ENCODE measurements around the gene SMAP2. TPM values are rescaled to one million over a fixed set of nuclear protein-coding genes. Genes with fewer than 3 reads are reported as not detected.
A peak's percentile ranks its signal among the peaks of the same experiment; 100 is the strongest.

SMAP2 gene
- total and polyA plus RNA-seq, 8 donors, result 7.2 to 26.1 (median 12.3) TPM

DNA sequence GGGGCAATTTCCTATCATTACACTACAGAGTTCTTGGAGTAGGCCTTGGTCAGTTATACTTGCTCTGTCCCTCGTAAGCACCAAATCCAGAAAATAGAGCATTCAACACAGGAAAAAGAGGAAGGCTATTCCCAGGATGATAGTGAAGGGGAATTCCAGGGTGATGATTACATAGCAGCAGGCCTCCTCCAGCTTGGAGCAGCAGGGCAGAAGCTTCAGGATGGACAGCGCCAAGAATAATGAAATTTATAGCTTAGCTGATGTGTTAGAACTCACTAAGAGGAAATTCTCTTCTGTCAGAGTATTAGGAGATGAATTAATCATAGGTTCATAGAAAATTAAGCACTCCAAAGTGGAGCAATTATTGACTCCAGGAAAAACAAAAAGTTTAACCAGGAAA, 10.8 kb upstream of the SMAP2 start:
- 59 to 63% methylated on average over 2 of the region's 2 CpGs for WGBS, 2 donors
- no peak overlapping the region for H3K27ac ChIP-seq
- TF ChIP-seq, protein P1, sequence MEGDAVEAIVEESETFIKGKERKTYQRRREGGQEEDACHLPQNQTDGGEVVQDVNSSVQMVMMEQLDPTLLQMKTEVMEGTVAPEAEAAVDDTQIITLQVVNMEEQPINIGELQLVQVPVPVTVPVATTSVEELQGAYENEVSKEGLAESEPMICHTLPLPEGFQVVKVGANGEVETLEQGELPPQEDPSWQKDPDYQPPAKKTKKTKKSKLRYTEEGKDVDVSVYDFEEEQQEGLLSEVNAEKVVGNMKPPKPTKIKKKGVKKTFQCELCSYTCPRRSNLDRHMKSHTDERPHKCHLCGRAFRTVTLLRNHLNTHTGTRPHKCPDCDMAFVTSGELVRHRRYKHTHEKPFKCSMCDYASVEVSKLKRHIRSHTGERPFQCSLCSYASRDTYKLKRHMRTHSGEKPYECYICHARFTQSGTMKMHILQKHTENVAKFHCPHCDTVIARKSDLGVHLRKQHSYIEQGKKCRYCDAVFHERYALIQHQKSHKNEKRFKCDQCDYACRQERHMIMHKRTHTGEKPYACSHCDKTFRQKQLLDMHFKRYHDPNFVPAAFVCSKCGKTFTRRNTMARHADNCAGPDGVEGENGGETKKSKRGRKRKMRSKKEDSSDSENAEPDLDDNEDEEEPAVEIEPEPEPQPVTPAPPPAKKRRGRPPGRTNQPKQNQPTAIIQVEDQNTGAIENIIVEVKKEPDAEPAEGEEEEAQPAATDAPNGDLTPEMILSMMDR (IDR thresholded peaks at IDR 0.05), result no peak

DNA sequence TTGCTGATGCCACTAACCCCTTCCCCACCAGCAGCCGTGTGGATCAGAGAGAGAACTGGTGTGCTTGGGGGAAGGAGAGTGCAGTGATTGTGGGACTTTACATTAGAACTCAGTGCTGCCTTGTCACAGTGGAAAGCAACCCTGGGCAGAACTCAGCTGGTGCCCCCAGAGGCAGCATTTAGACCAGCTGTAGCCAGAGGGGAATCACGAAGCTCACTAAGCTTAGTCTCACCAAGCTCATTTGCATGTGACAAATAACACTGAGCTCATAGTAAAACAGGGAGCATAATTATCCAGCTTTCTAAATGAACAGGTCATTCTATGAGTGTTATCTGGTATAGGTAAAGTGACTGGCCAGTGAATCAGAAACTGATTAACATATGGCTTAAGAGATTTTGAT, 9.8 kb upstream of the SMAP2 start:
- no peak for DNase-seq
- Histone ChIP-seq H3K9me3 (no peaks in the 10 kb centered on the region), H3K27me3 (no peaks in the 10 kb centered on the region), H3K4me3 (no peak overlapping the region), H3K27ac (no peak overlapping the region), H3K36me3 (no peaks in the 10 kb centered on the region), H3K4me1 (no peaks in the 10 kb centered on the region)
- WGBS, 2 donors, result 63 to 70% methylated on average over 2 of the region's 2 CpGs
- no peak for FAIRE-seq
- intact Hi-C loops (cut with DNase I), result no loop called here
- TF ChIP-seq, protein P1 (IDR thresholded peaks at IDR 0.05), result no peak
- ATAC-seq, result no peak

More for the DNA sequence above, 10.8 kb upstream of the SMAP2 start:
- DNase-seq (no peak), FAIRE-seq (no peak), ATAC-seq (peak in 2 of 4 donors; percentile 11 to 61)
- H3K27me3 ChIP-seq, result no peaks in the 10 kb centered on the region
- no peaks in the 10 kb centered on the region for H3K36me3 ChIP-seq
- intact Hi-C loops (cut with DNase I), result no loop called here
- H3K9me3 ChIP-seq, result no peaks in the 10 kb centered on the region
- H3K4me1 ChIP-seq, result no peaks in the 10 kb centered on the region
- H3K4me3 ChIP-seq, result no peak overlapping the region

DNA sequence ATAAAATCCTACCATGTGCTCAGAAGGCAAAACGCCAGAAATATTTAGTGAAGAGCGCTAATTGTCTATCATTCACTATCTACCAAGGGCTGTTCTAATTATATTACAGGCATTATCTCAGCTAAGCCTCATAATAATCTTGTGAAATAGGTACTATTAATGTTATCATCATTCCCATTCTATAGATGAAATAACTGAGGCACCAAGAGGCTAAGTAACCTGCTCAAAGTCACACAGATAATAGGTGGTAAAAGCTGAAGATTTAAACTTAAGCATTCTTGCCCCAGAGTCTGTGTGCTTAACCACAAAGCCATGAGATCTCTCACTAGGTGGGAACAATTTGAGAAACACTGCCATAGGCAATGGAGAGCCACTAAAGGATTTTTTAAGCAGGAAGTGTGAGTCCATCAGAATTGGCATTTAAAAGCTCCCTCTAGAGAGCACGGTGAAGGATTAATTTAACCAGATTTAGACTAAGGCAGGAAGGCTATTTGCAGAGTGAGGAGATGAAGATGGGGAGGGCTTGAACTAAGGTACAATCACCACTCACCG, 1.7 kb upstream of the SMAP2 start:
- Histone ChIP-seq H3K27me3 (no peaks in the 10 kb centered on the region), H3K27ac (no peak overlapping the region), H3K9me3 (no peaks in the 10 kb centered on the region), H3K4me3 (no peak overlapping the region), H3K4me1 (peaks cover 0 to 11% (median 11%) of the 10 kb centered on the region in 3 donors), H3K36me3 (no peaks in the 10 kb centered on the region)
- ATAC-seq (no peak), DNase-seq (no peak), FAIRE-seq (no peak)
- TF ChIP-seq, protein P1 (IDR thresholded peaks at IDR 0.05), result no peak
- 56 to 64% methylated on average over 4 of the region's 4 CpGs for WGBS, 2 donors
- intact Hi-C loops (cut with DNase I), result no loop called here

DNA sequence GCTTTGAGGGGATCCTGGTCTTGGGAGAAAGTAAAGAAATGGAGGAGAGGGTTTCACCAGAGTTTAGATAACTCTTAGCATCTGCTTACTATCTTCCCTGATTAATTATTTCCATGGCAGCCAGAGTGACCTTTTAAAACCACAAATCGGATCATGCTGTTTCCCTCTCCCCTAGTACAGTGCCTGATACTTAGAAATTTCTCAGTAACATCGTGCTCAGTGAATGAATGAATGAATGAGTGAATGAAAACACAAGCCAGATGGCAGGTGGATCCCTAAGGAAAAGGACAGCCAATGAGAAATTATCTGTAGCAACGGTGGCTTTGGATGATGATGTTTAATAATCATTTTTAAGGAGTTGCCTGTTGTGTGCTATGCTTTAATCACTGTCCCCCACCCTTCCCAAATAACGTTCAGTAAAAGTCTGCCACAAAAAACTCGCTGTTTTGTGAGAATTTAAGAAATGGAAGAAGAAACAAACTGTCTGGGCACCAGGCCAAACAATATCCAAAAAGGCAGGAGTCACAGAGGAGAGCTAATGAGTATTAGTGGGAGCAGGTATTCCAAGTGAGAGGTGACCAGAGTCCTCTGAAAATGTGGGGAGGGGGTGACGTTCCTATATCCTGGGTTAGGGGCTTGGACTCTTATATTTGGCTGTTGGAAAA, 737 bp upstream of the SMAP2 start:
- DNase-seq, result no peak
- FAIRE-seq, result no peak
- no peak for ATAC-seq
- 30 to 36% methylated on average over 6 of the region's 6 CpGs for WGBS, 2 donors
- H3K27me3 ChIP-seq, result no peaks in the 10 kb centered on the region
- H3K27ac ChIP-seq, result no peak overlapping the region
- H3K36me3 ChIP-seq, result no peaks in the 10 kb centered on the region
- H3K9me3 ChIP-seq, result no peaks in the 10 kb centered on the region
- H3K4me1 ChIP-seq, result peaks cover 0 to 11% (median 11%) of the 10 kb centered on the region in 3 donors
- peak overlapping the region in 1 of 4 donors; percentile 100 for H3K4me3 ChIP-seq
- TF ChIP-seq, protein P1 (IDR thresholded peaks at IDR 0.05), result no peak
- intact Hi-C loops (cut with DNase I), result no loop called here

DNA sequence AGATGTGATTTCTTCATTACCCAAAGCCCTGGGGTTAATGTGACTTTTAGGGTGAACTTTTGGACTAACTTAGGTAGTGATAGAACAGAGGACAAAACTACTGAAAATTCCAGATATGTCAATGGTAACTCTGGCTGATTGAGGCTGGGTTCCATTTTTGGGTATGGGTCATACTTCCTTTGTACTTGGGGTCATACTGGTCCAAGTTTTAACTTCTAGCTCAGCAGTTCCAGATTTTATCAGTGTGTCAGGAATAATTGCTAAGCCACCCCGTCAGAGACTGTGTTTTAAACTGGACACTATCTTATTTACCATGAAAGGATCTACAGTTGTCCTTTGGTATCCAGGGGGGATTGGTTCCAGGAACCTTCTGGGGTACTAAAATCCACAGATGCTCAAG, 4.0 kb downstream of the SMAP2 start:
- Histone ChIP-seq H3K4me1 (peaks cover 19 to 42% (median 25%) of the 10 kb centered on the region in 3 donors), H3K9me3 (no peaks in the 10 kb centered on the region), H3K36me3 (no peaks in the 10 kb centered on the region), H3K27me3 (no peaks in the 10 kb centered on the region), H3K4me3 (no peak overlapping the region), H3K27ac (no peak overlapping the region)
- no peak for FAIRE-seq
- no peak for DNase-seq
- WGBS, 2 donors, result 45 to 67% methylated on average over 1 of the region's 1 CpG
- no peak for ATAC-seq
- TF ChIP-seq, protein P1 (IDR thresholded peaks at IDR 0.05), result no peak
- intact Hi-C loops (cut with DNase I), result no loop called here
